HEK293 (cell line): ENCODE data around the gene NAP1L1.

Experiments
- CTCF ChIA-PET: fragments of 350-600 bp; formaldehyde crosslinking; extraction: SDS; loops from one replicate; lab custom pipeline; 2021; ENCODE audit warnings: antibody characterized with exemption; lab: Yijun Ruan, JAX
- POLR2A ChIA-PET: fragments of 300-600 bp; formaldehyde crosslinking; extraction: SDS; loops from one replicate; lab custom pipeline; 2020; ENCODE audit warnings: antibody characterized with exemption, inconsistent platforms; lab: Yijun Ruan, JAX
- H3K27ac ChIP-seq: fragments of 200-500 bp; sonication (Bioruptor generic); 2 replicates; pipeline ENCODE4 v1.5.1; 2014; ENCODE audit warnings: low read depth, low read length, control low read depth, inconsistent platforms; ENCODE audit errors: extremely low read depth
- H3K36me3 ChIP-seq, 2 experiments: fragments of 200-500 bp in 1 of 2; sonication (Bioruptor generic) in 1 of 2; 1 replicate in 1 of 2; 2 replicates in 1 of 2; pipeline ENCODE4 v1.5.1; 2014 to 2017; ENCODE audit warnings: inconsistent platforms in 2 of 2, low read length in 2 of 2; ENCODE audit not compliant: control insufficient read depth in 2 of 2, insufficient read depth in 1 of 2
- H3K4me1 ChIP-seq: fragments of 200-500 bp; sonication (Bioruptor generic); 2 replicates; pipeline ENCODE4 v1.5.1; 2014; ENCODE audit warnings: mild to moderate bottlenecking, low read length, inconsistent platforms; ENCODE audit not compliant: control insufficient read depth, insufficient read depth
- H3K4me3 ChIP-seq: 2 replicates; pipeline ENCODE4 v1.5.1; 2011; ENCODE audit warnings: low read depth, mild to moderate bottlenecking, control low read depth, low read length, moderate library complexity
- H3K9me3 ChIP-seq: fragments of 200-500 bp; sonication (Bioruptor generic); 2 replicates; pipeline ENCODE4 v1.5.1; 2014; ENCODE audit warnings: low read depth, low read length, inconsistent platforms; ENCODE audit not compliant: control insufficient read depth, insufficient read depth
- GFI1B ChIP-seq: fragments of 450-650 bp; formaldehyde crosslinking; IDR thresholded peaks from 2 replicates; pipeline ENCODE4 v1.5.1; 2016; ENCODE audit warnings: missing biosample characterization, missing genetic modification characterization
- SALL2 ChIP-seq: fragments of 450-650 bp; formaldehyde crosslinking; IDR thresholded peaks from 2 replicates; pipeline ENCODE4 v1.5.0; 2017; ENCODE audit warnings: missing biosample characterization, mild to moderate bottlenecking, missing genetic modification characterization, borderline replicate concordance
- SCRT1 ChIP-seq: fragments of 450-650 bp; formaldehyde crosslinking; IDR thresholded peaks from 2 replicates; pipeline ENCODE4 v1.5.1; 2016; ENCODE audit warnings: missing biosample characterization, missing genetic modification characterization, borderline replicate concordance
- SCRT2 ChIP-seq: fragments of 450-650 bp; formaldehyde crosslinking; IDR thresholded peaks from 2 replicates; pipeline ENCODE4 v1.5.1; 2016; ENCODE audit warnings: missing biosample characterization, missing genetic modification characterization
- TRIM28 ChIP-seq: IDR thresholded peaks from 2 replicates; pipeline ENCODE4 v1.6.1; 2011; ENCODE audit warnings: low read length, control low read depth, borderline replicate concordance
- ZBTB10 ChIP-seq: fragments of 450-650 bp; formaldehyde crosslinking; IDR thresholded peaks from 2 replicates; pipeline ENCODE4 v1.5.1; 2016; ENCODE audit warnings: missing biosample characterization, missing genetic modification characterization
- ZBTB17 ChIP-seq: fragments of 450-650 bp; formaldehyde crosslinking; IDR thresholded peaks from 2 replicates; pipeline ENCODE4 v1.5.1; 2016; ENCODE audit warnings: missing biosample characterization, missing genetic modification characterization
- ZBTB8A ChIP-seq: fragments of 450-650 bp; formaldehyde crosslinking; IDR thresholded peaks from 2 replicates; pipeline ENCODE4 v1.5.1; 2016; ENCODE audit warnings: missing biosample characterization, missing genetic modification characterization
- ZNF211 ChIP-seq: fragments of 450-650 bp; formaldehyde crosslinking; IDR thresholded peaks from 2 replicates; pipeline ENCODE4 v1.5.1; 2016; ENCODE audit warnings: low read depth, missing biosample characterization, missing genetic modification characterization
- ZNF426 ChIP-seq: fragments of 450-650 bp; formaldehyde crosslinking; IDR thresholded peaks from 2 replicates; pipeline ENCODE4 v1.5.1; 2017; ENCODE audit warnings: missing biosample characterization, missing genetic modification characterization, mild to moderate bottlenecking, inconsistent platforms, moderate library complexity
- ZNF629 ChIP-seq: fragments of 450-650 bp; formaldehyde crosslinking; IDR thresholded peaks from 2 replicates; pipeline ENCODE4 v1.5.1; 2017; ENCODE audit warnings: missing biosample characterization, missing genetic modification characterization
- ZNF658 ChIP-seq: fragments of 450-650 bp; formaldehyde crosslinking; IDR thresholded peaks from 2 replicates; pipeline ENCODE4; 2016; ENCODE audit warnings: missing biosample characterization, missing genetic modification characterization
- ZNF677 ChIP-seq: fragments of 450-650 bp; IDR thresholded peaks from 2 replicates; pipeline ENCODE4 v1.5.0; 2018; ENCODE audit warnings: missing biosample characterization, mild to moderate bottlenecking, missing genetic modification characterization, moderate library complexity
- TF ChIP-seq, protein P1 (sequence below): fragments of 450-650 bp; formaldehyde crosslinking; IDR thresholded peaks from 2 replicates; pipeline ENCODE4 v1.5.1; 2016; ENCODE audit warnings: missing biosample characterization, missing genetic modification characterization
- TF ChIP-seq, protein P2 (sequence below): fragments of 450-650 bp; formaldehyde crosslinking; IDR thresholded peaks from 2 replicates; pipeline ENCODE4 v1.5.1; 2016; ENCODE audit warnings: missing biosample characterization, missing genetic modification characterization

NAP1L1 gene

GRCh38 chr12:76023069-76023690, 61.3 kb downstream of the NAP1L1 start:
- POLR2A ChIA-PET = interaction anchor here (1.8 kb wide), 1 partner anchor 8 kb away, joined by 6 read pairs; the partner anchor contains the start of gene PHLDA1
- TF ChIP-seq SCRT1 (no peak), ZBTB10 (tag by site-specific recombination) (no peak)
- H3K4me1 ChIP-seq = no peaks in the 10 kb centered on the region; the same call in 1 of the 2 replicates

GRCh38 chr12:76022506-76022905, 62.0 kb downstream of the NAP1L1 start:
- Histone ChIP-seq H3K27ac (no peak overlapping the region), H3K9me3 (no peaks in the 10 kb centered on the region), H3K4me1 (no peaks in the 10 kb centered on the region; the same call in 1 of the 2 replicates), H3K4me3 (no peak overlapping the region), H3K36me3 (no peaks in the 10 kb centered on the region)
- TF ChIP-seq ZNF677 (tag by site-specific recombination) (no peak), ZBTB8A (tag by site-specific recombination) (no peak), TRIM28 (no peak)
- ChIA-PET CTCF (no interaction called here), POLR2A (interaction anchor here (1.8 kb wide), 1 partner anchor 9 kb away, joined by 6 read pairs; the partner anchor contains the start of gene PHLDA1)

More at GRCh38 chr12:76023069-76023690, 61.3 kb downstream of the NAP1L1 start:
- CTCF ChIA-PET = no interaction called here
- Histone ChIP-seq H3K27ac (no peak overlapping the region), H3K4me3 (no peak overlapping the region), H3K36me3 (no peaks in the 10 kb centered on the region), H3K9me3 (no peaks in the 10 kb centered on the region)

- no peak overlapping the region for H3K27ac ChIP-seq
- CTCF ChIA-PET = interaction anchor here (1.2 kb wide), 1 partner anchor 9 kb away, joined by 4 read pairs; no protein-coding TSS in a partner anchor
- TF ChIP-seq, protein P1, sequence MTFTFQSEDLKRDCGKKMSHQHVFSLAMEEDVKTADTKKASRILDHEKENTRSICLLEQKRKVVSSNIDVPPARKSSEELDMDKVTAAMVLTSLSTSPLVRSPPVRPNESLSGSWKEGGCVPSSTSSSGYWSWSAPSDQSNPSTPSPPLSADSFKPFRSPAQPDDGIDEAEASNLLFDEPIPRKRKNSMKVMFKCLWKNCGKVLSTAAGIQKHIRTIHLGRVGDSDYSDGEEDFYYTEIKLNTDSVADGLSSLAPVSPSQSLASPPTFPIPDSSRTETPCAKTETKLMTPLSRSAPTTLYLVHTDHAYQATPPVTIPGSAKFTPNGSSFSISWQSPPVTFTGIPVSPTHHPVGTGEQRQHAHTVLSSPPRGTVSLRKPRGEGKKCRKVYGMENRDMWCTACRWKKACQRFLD (tag by site-specific recombination) = no peak
- 0 out of 2 replicates have a peak, but pooled peaks have one; percentile 22 for TF ChIP-seq ZNF629
- TF ChIP-seq, all 188 proteins: peak for 1
- no peaks in the 10 kb centered on the region for H3K9me3 ChIP-seq
- H3K4me1 ChIP-seq = no peaks in the 10 kb centered on the region; the same call in 1 of the 2 replicates
- no peaks in the 10 kb centered on the region for H3K36me3 ChIP-seq
- no peak overlapping the region for H3K4me3 ChIP-seq
- POLR2A ChIA-PET = interaction anchor here (0.6 to 1.8 kb wide), 2 partner anchors 10 to 15 kb away, joined by 3 to 6 read pairs; partner anchors contain the start of gene PHLDA1
Observed at GRCh38 chr12:76020731-76021672, 63.5 kb downstream of the NAP1L1 start.

GRCh38 chr12:76020281-76020680, 64.2 kb downstream of the NAP1L1 start:
- POLR2A ChIA-PET = interaction anchor here (0.6 kb wide), 1 partner anchor 15 kb away, joined by 3 read pairs; no protein-coding TSS in a partner anchor
- CTCF ChIA-PET = interaction anchor here (1.2 kb wide), 1 partner anchor 10 kb away, joined by 4 read pairs; no protein-coding TSS in a partner anchor
- Histone ChIP-seq H3K4me3 (no peak overlapping the region), H3K4me1 (no peaks in the 10 kb centered on the region; the same call in 1 of the 2 replicates), H3K27ac (no peak overlapping the region), H3K36me3 (no peaks in the 10 kb centered on the region), H3K9me3 (no peaks in the 10 kb centered on the region)
- no peak for TF ChIP-seq ZNF211
- no peak for TF ChIP-seq ZNF426
- TF ChIP-seq, protein P2, sequence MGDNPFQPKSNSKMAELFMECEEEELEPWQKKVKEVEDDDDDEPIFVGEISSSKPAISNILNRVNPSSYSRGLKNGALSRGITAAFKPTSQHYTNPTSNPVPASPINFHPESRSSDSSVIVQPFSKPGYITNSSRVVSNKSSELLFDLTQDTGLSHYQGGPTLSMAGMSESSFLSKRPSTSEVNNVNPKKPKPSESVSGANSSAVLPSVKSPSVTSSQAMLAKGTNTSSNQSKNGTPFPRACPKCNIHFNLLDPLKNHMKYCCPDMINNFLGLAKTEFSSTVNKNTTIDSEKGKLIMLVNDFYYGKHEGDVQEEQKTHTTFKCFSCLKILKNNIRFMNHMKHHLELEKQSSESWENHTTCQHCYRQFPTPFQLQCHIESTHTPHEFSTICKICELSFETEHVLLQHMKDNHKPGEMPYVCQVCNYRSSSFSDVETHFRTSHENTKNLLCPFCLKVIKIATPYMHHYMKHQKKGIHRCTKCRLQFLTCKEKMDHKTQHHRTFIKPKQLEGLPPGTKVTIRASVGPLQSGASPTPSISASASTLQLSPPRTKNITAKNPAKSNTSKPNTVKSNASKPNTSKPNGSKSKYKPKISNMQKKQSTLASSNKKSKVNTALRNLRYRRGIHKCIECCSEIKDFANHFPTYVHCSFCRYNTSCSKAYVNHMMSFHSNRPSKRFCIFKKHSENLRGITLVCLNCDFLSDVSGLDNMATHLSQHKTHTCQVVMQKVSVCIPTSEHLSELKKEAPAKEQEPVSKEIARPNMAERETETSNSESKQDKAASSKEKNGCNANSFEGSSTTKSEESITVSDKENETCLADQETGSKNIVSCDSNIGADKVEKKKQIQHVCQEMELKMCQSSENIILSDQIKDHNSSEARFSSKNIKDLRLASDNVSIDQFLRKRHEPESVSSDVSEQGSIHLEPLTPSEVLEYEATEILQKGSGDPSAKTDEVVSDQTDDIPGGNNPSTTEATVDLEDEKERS (tag by site-specific recombination) = no peak
- TF ChIP-seq GFI1B = no peak
- no peak for TF ChIP-seq SCRT2 (tag by site-specific recombination)
- TF ChIP-seq ZBTB17 (tag by site-specific recombination) = no peak
- no peak for TF ChIP-seq SALL2 (tag by site-specific recombination)
- TF ChIP-seq ZNF658 = no peak
